ENCODE data around the gene ABL2.

ABL2 gene

GRCh38 chr1:179082333-179082998 lies 147.0 kb downstream of the ABL2 start:
- TF ChIP-seq YY1 (IDR thresholded peaks at IDR 0.05; ENCODE audit: low read depth) (no peak), TEAD4 (IDR thresholded peaks at IDR 0.05) (no peak), EP300 (IDR thresholded peaks at IDR 0.05; ENCODE audit: borderline replicate concordance) (no peak), REST (IDR thresholded peaks at IDR 0.05; ENCODE audit: low read depth) (no peak), CREB1 (IDR thresholded peaks at IDR 0.05; ENCODE audit: low read depth) (no peak), TAF1 (IDR thresholded peaks at IDR 0.05; ENCODE audit: low read depth) (no peak), EGR1 (IDR thresholded peaks at IDR 0.05) (no peak), RAD21 (IDR thresholded peaks at IDR 0.05; ENCODE audit: low read depth) (no peak), CEBPB (IDR thresholded peaks at IDR 0.05) (no peak)
- TF ChIP-seq, protein P1, sequence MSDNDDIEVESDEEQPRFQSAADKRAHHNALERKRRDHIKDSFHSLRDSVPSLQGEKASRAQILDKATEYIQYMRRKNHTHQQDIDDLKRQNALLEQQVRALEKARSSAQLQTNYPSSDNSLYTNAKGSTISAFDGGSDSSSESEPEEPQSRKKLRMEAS (IDR thresholded peaks at IDR 0.05): peak; percentile 54
- TF ChIP-seq, protein P2, sequence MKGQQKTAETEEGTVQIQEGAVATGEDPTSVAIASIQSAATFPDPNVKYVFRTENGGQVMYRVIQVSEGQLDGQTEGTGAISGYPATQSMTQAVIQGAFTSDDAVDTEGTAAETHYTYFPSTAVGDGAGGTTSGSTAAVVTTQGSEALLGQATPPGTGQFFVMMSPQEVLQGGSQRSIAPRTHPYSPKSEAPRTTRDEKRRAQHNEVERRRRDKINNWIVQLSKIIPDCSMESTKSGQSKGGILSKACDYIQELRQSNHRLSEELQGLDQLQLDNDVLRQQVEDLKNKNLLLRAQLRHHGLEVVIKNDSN (IDR thresholded peaks at IDR 0.05): peak; percentile 78

GRCh38 chr1:179081687-179082332 lies 147.7 kb downstream of the ABL2 start, which contains the start of gene TOR3A:
Gene TOR3A, plus strand, starts transcription at chr1:179082070. Its CDS starts 59 bp downstream, at chr1:179082129.
- TF ChIP-seq NFIC (IDR thresholded peaks at IDR 0.05): 0 out of 2 replicates have a peak, but pooled peaks have one; percentile 11
- TF ChIP-seq TAF1 (IDR thresholded peaks at IDR 0.05; ENCODE audit: low read depth): peak; percentile 76
- TF ChIP-seq, protein P1 (IDR thresholded peaks at IDR 0.05): peak; percentile 88
- no peak for TF ChIP-seq CREB1 (IDR thresholded peaks at IDR 0.05; ENCODE audit: low read depth)
- TF ChIP-seq, protein P2 (IDR thresholded peaks at IDR 0.05): peak; percentile 97
- 0 out of 2 replicates have a peak, but pooled peaks have one; percentile 7 for TF ChIP-seq TEAD4 (IDR thresholded peaks at IDR 0.05)
- TF ChIP-seq CEBPB (IDR thresholded peaks at IDR 0.05): no peak
- no peak for TF ChIP-seq EGR1 (IDR thresholded peaks at IDR 0.05)
- TF ChIP-seq REST (IDR thresholded peaks at IDR 0.05; ENCODE audit: low read depth): 0 out of 2 replicates have a peak, but pooled peaks have one; percentile 27
- TF ChIP-seq FOXM1 (IDR thresholded peaks at IDR 0.05; ENCODE audit: borderline replicate concordance, low read depth): no peak
- TF ChIP-seq ZBTB7A (IDR thresholded peaks at IDR 0.05; ENCODE audit: low read depth): no peak; the same call in 1 of the 2 replicates
- no peak for TF ChIP-seq TCF12 (IDR thresholded peaks at IDR 0.05; ENCODE audit: low read depth)
- TF ChIP-seq EP300 (IDR thresholded peaks at IDR 0.05; ENCODE audit: borderline replicate concordance): peak; percentile 17; the same call in 1 of the 2 replicates
- no peak; the same call in 1 of the 2 replicates for TF ChIP-seq YY1 (IDR thresholded peaks at IDR 0.05; ENCODE audit: low read depth)
- no peak for TF ChIP-seq RAD21 (IDR thresholded peaks at IDR 0.05; ENCODE audit: low read depth)

- TF ChIP-seq RAD21 (IDR thresholded peaks at IDR 0.05; ENCODE audit: low read depth) (no peak), NFIC (IDR thresholded peaks at IDR 0.05) (no peak), CEBPB (IDR thresholded peaks at IDR 0.05) (no peak), ZBTB7A (IDR thresholded peaks at IDR 0.05; ENCODE audit: low read depth) (no peak), TEAD4 (IDR thresholded peaks at IDR 0.05) (no peak), EP300 (IDR thresholded peaks at IDR 0.05; ENCODE audit: borderline replicate concordance) (no peak), EGR1 (IDR thresholded peaks at IDR 0.05) (no peak), TAF1 (IDR thresholded peaks at IDR 0.05; ENCODE audit: low read depth) (no peak), REST (IDR thresholded peaks at IDR 0.05; ENCODE audit: low read depth) (no peak), TCF12 (IDR thresholded peaks at IDR 0.05; ENCODE audit: low read depth) (no peak), YY1 (IDR thresholded peaks at IDR 0.05; ENCODE audit: low read depth) (no peak)
- TF ChIP-seq, protein P1 (IDR thresholded peaks at IDR 0.05): no peak
- TF ChIP-seq, protein P2 (IDR thresholded peaks at IDR 0.05): no peak
These were observed 148.4 kb downstream of the ABL2 start for GRCh38 chr1:179080866-179081686.
